ENCODE measurements around the gene SBSN.

GRCh38 chr19:35484252-35485036, 43.7 kb downstream of the SBSN start:
- TF ChIP-seq EZH2 (IDR thresholded peaks at IDR 0.05; ENCODE audit: borderline replicate concordance), result no peak
- TF ChIP-seq CTCF (IDR thresholded peaks at IDR 0.05; ENCODE audit: poor library complexity), result no peak

Measured in hepatocyte (in vitro differentiated cells).